Fibroblast of peridontal ligament (primary cell): ENCODE measurements around the gene RBM7.

Experiments
- DNase-seq: peaks from one replicate; pipeline ENCODE4 v3.0.0-alpha.2; 2010; ENCODE audit errors: extremely low read depth

The RBM7 gene

GRCh38 chr11:114400216-114400914 lies at the start of gene RBM7, which contains the start of gene C11orf71:
Gene RBM7 (plus strand): TSS chr11:114400666. CDS start chr11:114400672, 6 bp downstream.
Gene C11orf71 (minus strand): TSS chr11:114400511. CDS start chr11:114400331, 180 bp downstream.
- DNase-seq = peak; percentile 99

GRCh38 chr11:114353443-114353842 lies 47.0 kb upstream of the RBM7 start:
- no peak for DNase-seq

DNA sequence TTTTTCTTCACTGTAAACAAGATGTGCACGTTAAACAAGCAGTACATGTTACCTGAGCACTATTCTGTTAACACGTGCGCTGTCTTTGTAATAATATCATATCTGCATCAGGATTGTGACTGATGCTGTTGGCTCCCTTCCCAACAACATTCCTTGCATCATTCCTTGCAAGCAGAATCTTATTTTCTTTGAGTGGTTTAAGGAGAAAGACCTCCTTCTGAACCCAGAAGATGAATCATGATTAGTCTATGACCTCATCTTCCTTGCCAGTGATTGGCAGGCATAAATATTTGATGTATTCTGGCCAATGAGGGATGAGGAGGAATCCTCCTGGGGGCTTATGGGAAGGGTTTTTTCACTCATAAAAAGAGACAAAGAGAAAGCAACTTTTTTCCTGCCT lies 46.4 kb upstream of the RBM7 start:
- DNase-seq = peak; percentile 91

DNA sequence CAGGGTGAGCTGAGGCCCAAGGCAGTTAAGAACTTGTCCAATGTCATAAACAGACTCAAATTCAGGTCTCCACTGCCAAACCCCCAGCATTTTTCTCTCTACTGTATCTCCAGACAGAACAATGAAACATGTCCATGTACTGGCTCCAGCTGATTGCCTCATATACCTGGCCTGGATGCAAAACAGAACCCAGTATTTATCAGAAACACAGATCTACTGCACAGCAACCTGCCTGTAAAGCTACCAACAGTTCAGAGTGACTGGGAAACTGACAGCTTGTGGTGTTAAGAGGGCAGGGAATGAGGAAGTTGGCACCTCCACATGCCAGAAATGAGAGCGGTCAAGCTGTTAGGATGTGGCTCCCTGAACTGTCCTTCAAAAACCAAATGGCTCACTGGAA lies 41.8 kb upstream of the RBM7 start:
- no peak for DNase-seq

DNA sequence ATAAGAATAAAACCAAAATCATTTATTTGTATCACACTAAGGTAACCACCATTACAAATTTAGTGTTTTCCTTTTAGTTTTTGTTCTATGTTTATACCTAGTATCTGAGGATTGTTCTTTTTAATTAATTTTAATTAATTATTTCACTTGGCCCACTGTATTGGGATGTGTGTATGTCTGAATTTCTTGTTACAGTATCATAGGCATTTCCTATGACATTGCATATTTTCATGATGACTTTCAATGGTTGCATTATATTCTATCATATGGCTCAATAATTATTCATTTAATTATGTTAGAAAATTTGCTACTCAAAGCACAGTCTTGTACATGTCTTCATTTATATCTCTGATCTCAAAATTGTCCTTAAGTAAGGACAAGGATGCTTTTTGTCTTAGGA lies 41.1 kb upstream of the RBM7 start:
- DNase-seq = peak; percentile 9

DNA sequence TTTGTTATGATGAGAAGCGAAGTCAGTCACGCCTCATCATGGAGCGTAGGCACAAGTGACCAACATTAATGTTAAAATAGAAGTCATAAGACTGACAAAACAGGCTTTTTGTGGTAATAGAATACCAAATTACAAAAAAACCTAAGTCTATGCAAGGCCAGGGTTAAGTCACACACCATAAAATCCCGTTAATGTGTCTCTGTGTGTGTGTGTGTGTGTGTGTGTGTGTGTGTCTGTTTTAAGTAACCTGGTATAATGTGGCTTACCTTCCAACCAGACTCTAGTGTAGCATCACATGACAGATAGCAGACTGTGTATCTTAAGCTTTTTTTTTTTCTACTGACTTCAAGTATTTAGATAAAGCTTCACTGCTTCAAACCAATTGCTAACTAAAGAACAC lies 38.1 kb upstream of the RBM7 start:
- no peak for DNase-seq

DNA sequence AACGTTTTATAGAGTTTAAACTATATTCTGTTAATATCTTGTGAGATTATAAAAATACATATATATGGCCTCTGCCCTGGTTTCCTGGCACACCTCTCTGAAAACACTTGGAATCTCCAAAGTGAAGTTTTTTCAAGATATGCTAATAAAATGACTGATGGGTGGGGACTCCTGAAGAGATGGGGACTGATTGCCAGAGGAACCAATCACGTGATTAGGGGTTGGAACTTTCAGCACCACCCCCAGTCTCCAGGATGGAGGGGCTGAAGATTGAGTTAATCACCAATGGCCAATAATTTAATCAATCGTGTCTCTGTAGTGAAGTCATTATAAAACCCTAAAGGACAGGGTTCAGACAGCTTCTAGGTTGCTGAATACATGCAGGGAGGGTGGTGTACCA lies 37.5 kb upstream of the RBM7 start:
- no peak for DNase-seq

GRCh38 chr11:114366331-114367243 lies 33.9 kb upstream of the RBM7 start:
- DNase-seq = peak; percentile 78

GRCh38 chr11:114367244-114367957 lies 33.1 kb upstream of the RBM7 start:
- DNase-seq = no peak

DNA sequence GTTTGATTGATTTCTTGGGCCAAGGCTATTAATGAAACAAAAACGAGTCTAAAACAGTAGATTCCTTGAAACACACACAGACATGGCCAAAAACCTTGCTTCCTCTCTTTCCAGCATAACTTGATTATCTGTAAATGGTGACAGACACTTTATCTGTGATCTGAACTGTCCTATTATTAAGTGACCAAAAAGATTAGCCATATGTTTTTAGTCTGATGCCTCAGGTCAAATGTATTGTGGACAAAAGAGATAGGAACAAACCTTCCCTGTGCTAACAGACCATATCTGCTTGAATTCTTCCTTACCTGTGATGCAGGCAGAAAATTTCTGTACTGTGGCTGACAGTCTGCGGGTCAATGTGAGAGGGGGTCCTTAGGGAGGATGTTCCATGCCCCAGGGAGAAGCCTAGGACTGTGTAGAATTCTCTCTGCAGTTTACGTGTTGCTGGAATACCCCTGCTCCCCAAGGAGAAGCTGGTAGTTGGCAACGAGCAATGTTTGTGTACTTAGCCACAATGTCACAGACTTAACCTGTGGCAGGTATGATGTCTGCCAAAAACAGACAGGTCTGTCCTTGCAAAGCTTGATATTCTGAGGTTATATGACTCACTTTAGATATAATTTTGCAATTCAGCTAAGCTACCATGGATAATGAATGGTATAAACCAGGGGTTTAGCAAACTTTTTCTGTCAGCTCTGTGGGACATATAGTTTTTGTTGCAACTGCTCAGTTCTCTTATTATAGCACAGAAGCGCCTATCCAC lies 31.4 kb upstream of the RBM7 start:
- DNase-seq = no peak

GRCh38 chr11:114375052-114375451 lies 25.4 kb upstream of the RBM7 start:
- no peak for DNase-seq

GRCh38 chr11:114377612-114378267 lies 22.7 kb upstream of the RBM7 start:
- peak; percentile 91 for DNase-seq

GRCh38 chr11:114379394-114380069 lies 20.9 kb upstream of the RBM7 start:
- no peak for DNase-seq

GRCh38 chr11:114382509-114382908 lies 18.0 kb upstream of the RBM7 start:
- DNase-seq = no peak

DNA sequence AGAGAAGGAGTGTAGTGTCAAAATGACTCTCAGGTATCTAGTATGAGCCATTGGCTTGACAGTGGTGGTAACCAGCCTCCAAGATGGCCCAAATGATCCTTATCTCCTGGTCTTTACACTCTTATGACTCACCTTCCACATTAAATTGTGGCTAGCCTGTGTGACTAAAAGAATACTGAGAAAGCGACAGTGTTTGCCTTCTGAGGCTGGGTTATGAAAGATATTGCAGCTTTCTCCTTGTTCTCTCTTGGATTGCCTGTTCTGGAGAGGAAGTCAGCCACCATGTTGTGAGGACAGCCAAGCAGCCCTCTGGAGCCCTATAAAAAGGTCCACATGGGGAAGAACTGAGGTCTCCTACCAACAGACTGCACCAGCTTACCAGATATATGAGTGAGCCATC lies 16.0 kb upstream of the RBM7 start:
- DNase-seq = no peak

DNA sequence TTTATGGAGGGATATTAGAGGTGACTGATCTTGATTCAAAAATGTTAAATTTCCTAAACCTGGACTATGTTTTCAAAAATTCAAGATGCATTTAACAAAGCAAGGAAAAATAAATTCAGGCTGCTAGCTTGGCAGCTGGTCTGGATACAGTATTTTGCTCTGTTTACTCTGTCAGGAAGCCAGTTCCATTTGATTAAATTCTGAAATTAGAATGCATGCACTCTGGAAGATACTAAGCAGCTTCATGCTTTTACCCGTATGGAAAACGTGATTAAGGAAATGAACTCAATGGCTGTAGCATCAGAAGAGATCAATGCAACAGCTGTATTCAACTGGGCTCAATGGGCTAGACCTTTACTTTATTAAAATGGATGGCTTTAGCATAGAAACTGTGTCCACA lies 14.3 kb upstream of the RBM7 start:
- DNase-seq = peak; percentile 50

GRCh38 chr11:114386545-114386944 lies 13.9 kb upstream of the RBM7 start:
- DNase-seq = peak; percentile 55

- no peak for DNase-seq
Measured at GRCh38 chr11:114392735-114393667, 7.5 kb upstream of the RBM7 start.

- DNase-seq = no peak
Measured at GRCh38 chr11:114395736-114396135, 4.7 kb upstream of the RBM7 start.
